WTC11 (cell line): ENCODE measurements around the gene AQP2. TPM values are rescaled to one million over a fixed set of nuclear protein-coding genes. Genes with fewer than 3 reads are reported as not detected.

Source experiments
- ATAC-seq: fragments of 200-7000 bp; cut with Tn5 transposase; 2 replicates; pipeline ENCODE4 v1.10.0; 2021; ENCODE audit warnings: mild to moderate bottlenecking, moderate library complexity
- CTCF ChIA-PET: fragments of 300-600 bp; sonication (Branson Sonifier 250); formaldehyde crosslinking; loops from one replicate; lab custom pipeline; 2021; ENCODE audit warnings: antibody characterized with exemption; lab: Charles Lee
- POLR2A ChIA-PET: fragments of 350-600 bp; sonication (Branson Sonifier 250); formaldehyde crosslinking; loops from one replicate; lab custom pipeline; 2021; ENCODE audit warnings: antibody characterized with exemption; lab: Charles Lee
- DNase-seq: peaks from one replicate; pipeline ENCODE4 v3.0.0; 2021; ENCODE audit warnings: low spot score
- H3K27ac Mint-ChIP-seq: 2 replicates; pipeline ENCODE4 v1.8.0; 2021; ENCODE audit warnings: mixed read lengths
- H3K27me3 Mint-ChIP-seq: 2 replicates; pipeline ENCODE4 v1.8.0; 2021; ENCODE audit warnings: low read depth, mild to moderate bottlenecking, moderate library complexity, mixed read lengths
- H3K36me3 Mint-ChIP-seq: 2 replicates; pipeline ENCODE4 v1.8.0; 2021; ENCODE audit warnings: mixed read lengths
- H3K4me1 Mint-ChIP-seq: 2 replicates; pipeline ENCODE4 v1.8.0; 2022; ENCODE audit warnings: mixed read lengths
- H3K4me3 Mint-ChIP-seq: 2 replicates; pipeline ENCODE4 v1.8.0; 2021; ENCODE audit warnings: mild to moderate bottlenecking, moderate library complexity, mixed read lengths
- H3K9me3 Mint-ChIP-seq: 2 replicates; pipeline ENCODE4 v1.8.0; 2021; ENCODE audit warnings: mixed read lengths
- EMX1 ChIP-seq: fragments of 250-450 bp; sonication (Bioruptor Pico); IDR thresholded peaks from 2 replicates; pipeline ENCODE4 v1.8.0; 2021; ENCODE audit warnings: mild to moderate bottlenecking
- ESRRA ChIP-seq: sonication (generic); formaldehyde crosslinking; IDR thresholded peaks from 2 replicates; pipeline ENCODE4 v1.8.1; 2022; ENCODE audit warnings: mild to moderate bottlenecking, missing genetic modification reagents, borderline replicate concordance
- FOXP1 ChIP-seq: sonication (generic); formaldehyde crosslinking; IDR thresholded peaks from 2 replicates; pipeline ENCODE4 v1.8.0; 2022; ENCODE audit warnings: missing genetic modification reagents, mild to moderate bottlenecking, moderate library complexity, borderline replicate concordance
- GABPB1 ChIP-seq: sonication (generic); formaldehyde crosslinking; IDR thresholded peaks from 2 replicates; pipeline ENCODE4 v1.8.1; 2023; ENCODE audit warnings: mild to moderate bottlenecking, missing genetic modification reagents
- IRF2 ChIP-seq: sonication (generic); formaldehyde crosslinking; IDR thresholded peaks from 2 replicates; pipeline ENCODE4 v1.8.0; 2022; ENCODE audit warnings: low read depth, missing genetic modification reagents, borderline replicate concordance
- JUN ChIP-seq: sonication (generic); formaldehyde crosslinking; IDR thresholded peaks from 2 replicates; pipeline ENCODE4 v1.8.0; 2023; ENCODE audit warnings: mild to moderate bottlenecking, missing genetic modification reagents
- SP1 ChIP-seq: sonication (generic); formaldehyde crosslinking; conservative IDR thresholded peaks from 2 replicates; pipeline ENCODE4 v1.8.1; 2022; ENCODE audit warnings: missing genetic modification reagents
- TEAD1 ChIP-seq: sonication (generic); formaldehyde crosslinking; IDR thresholded peaks from 2 replicates; pipeline ENCODE4 v1.8.0; 2022; ENCODE audit warnings: mild to moderate bottlenecking, missing genetic modification reagents
- ZNF317 ChIP-seq: sonication (generic); formaldehyde crosslinking; IDR thresholded peaks from 2 replicates; pipeline ENCODE4 v1.8.1; 2023; ENCODE audit warnings: low read depth, mild to moderate bottlenecking, moderate library complexity, missing genetic modification reagents, borderline replicate concordance
- total RNA-seq: library from RNA; stranded (reverse); gene quantifications from 3 replicates; pipeline ENCODE4 v1.2.3, GENCODE V29; 2021
- TF ChIP-seq, protein P1 (sequence below): fragments of 250-450 bp; sonication (Bioruptor Pico); IDR thresholded peaks from 2 replicates; pipeline ENCODE4 v1.9.0; 2021; ENCODE audit warnings: moderate library complexity, mild to moderate bottlenecking, inconsistent platforms, borderline replicate concordance
- TF ChIP-seq, protein P2 (sequence below): sonication (generic); formaldehyde crosslinking; IDR thresholded peaks from 2 replicates; pipeline ENCODE4 v1.8.0; 2022; ENCODE audit warnings: missing genetic modification reagents
- TF ChIP-seq, protein P3 (sequence below): sonication (generic); formaldehyde crosslinking; IDR thresholded peaks from 2 replicates; pipeline ENCODE4 v1.8.1; 2023; ENCODE audit warnings: mild to moderate bottlenecking, missing genetic modification reagents, moderate library complexity
- TF ChIP-seq, protein P4 (sequence below): fragments of 250-450 bp; sonication (Bioruptor Pico); IDR thresholded peaks from 2 replicates; pipeline ENCODE4 v1.9.0; 2021; ENCODE audit warnings: mild to moderate bottlenecking, borderline replicate concordance
- TF ChIP-seq, protein P5 (sequence below): sonication (generic); formaldehyde crosslinking; IDR thresholded peaks from 2 replicates; pipeline ENCODE4 v1.8.0; 2022; ENCODE audit warnings: mild to moderate bottlenecking, missing genetic modification reagents
- TF ChIP-seq, protein P6 (sequence below): sonication (generic); formaldehyde crosslinking; IDR thresholded peaks from 2 replicates; pipeline ENCODE4 v1.8.0; 2023; ENCODE audit warnings: mild to moderate bottlenecking, missing genetic modification reagents

AQP2 gene
- total RNA-seq, 1 experiment from 2014 or later: not detected

DNA sequence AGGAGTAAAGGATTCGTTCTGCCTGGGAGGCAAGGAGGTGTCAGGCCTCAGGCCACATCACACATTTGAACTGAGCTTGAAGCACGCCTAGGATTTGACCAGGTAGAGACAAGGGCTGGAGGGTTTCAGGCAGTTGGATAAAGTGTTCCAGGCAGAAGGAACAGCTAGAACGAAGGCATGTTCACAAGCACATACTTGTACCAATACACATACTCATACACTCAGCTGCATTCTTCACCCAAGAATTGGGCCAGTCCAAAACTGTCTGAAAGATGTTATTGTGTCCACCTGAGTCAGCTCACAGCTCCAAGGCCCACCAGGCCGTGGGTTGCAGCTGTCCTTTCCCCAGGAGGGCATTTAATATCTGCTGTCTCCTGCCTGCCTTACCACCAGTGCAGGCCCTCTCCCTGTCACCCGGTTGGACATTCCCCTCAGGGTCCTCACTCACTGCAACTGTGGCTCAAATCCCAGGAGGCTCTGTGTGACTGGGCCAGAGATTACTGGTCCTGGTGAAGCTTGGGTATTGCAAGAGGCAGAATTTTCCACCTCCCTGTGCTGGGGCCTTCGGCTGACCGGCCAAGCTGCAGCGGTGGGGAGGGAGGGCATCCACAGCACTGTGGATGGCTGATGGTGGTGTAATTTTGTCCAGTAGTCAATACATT, 12.8 kb upstream of the AQP2 start:
- Mint-ChIP-seq H3K9me3 (no peaks in the 10 kb centered on the region), H3K4me1 (peaks cover 16% of the 10 kb centered on the region), H3K36me3 (no peaks in the 10 kb centered on the region), H3K27me3 (no peaks in the 10 kb centered on the region; the same call in 1 of the 2 replicates), H3K4me3 (no peak overlapping the region), H3K27ac (peak overlapping the region; percentile 66; the same call in 1 of the 2 replicates)
- ATAC-seq: no peak
- POLR2A ChIA-PET: no interaction called here
- CTCF ChIA-PET: interaction anchor here (0.6 to 4.6 kb wide), 5 partner anchors 8 to 73 kb away, joined by 3 to 30 read pairs (median 8); no protein-coding TSS in a partner anchor
- TF ChIP-seq, protein P1, sequence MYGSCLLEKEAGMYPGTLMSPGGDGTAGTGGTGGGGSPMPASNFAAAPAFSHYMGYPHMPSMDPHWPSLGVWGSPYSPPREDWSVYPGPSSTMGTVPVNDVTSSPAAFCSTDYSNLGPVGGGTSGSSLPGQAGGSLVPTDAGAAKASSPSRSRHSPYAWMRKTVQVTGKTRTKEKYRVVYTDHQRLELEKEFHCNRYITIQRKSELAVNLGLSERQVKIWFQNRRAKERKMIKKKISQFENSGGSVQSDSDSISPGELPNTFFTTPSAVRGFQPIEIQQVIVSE: no peak
- TF ChIP-seq TEAD1 (CRISPR knock-in tag) (no peak), GABPB1 (CRISPR knock-in tag) (no peak), SP1 (CRISPR knock-in tag) (no peak), JUN (no peak), FOXP1 (CRISPR knock-in tag) (no peak), EMX1 (CRISPR knock-in tag) (no peak)
- TF ChIP-seq, protein P2, sequence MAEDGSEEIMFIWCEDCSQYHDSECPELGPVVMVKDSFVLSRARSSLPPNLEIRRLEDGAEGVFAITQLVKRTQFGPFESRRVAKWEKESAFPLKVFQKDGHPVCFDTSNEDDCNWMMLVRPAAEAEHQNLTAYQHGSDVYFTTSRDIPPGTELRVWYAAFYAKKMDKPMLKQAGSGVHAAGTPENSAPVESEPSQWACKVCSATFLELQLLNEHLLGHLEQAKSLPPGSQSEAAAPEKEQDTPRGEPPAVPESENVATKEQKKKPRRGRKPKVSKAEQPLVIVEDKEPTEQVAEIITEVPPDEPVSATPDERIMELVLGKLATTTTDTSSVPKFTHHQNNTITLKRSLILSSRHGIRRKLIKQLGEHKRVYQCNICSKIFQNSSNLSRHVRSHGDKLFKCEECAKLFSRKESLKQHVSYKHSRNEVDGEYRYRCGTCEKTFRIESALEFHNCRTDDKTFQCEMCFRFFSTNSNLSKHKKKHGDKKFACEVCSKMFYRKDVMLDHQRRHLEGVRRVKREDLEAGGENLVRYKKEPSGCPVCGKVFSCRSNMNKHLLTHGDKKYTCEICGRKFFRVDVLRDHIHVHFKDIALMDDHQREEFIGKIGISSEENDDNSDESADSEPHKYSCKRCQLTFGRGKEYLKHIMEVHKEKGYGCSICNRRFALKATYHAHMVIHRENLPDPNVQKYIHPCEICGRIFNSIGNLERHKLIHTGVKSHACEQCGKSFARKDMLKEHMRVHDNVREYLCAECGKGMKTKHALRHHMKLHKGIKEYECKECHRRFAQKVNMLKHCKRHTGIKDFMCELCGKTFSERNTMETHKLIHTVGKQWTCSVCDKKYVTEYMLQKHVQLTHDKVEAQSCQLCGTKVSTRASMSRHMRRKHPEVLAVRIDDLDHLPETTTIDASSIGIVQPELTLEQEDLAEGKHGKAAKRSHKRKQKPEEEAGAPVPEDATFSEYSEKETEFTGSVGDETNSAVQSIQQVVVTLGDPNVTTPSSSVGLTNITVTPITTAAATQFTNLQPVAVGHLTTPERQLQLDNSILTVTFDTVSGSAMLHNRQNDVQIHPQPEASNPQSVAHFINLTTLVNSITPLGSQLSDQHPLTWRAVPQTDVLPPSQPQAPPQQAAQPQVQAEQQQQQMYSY: no peak
- TF ChIP-seq, protein P3, sequence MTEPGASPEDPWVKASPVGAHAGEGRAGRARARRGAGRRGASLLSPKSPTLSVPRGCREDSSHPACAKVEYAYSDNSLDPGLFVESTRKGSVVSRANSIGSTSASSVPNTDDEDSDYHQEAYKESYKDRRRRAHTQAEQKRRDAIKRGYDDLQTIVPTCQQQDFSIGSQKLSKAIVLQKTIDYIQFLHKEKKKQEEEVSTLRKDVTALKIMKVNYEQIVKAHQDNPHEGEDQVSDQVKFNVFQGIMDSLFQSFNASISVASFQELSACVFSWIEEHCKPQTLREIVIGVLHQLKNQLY: no peak
- DNase-seq: no peak

DNA sequence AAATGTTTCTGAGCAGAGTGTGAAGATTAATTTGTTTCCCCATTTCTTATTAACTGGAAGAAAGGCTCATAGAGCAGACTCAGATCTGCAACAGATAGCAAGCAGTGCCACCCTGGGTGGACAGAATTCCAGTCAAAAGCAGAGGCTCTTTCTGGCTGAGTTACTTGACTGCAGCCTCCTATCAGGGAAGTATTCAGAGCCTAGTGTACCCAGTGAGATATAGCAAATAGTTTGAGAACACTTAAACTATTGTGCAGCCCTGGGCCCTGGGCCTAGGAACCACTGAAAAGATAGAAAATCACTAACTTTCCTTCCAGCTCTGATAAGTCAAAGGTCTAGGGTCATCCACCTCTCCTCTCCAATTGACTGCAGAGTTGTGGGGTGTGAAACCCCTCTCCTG, 11.2 kb upstream of the AQP2 start:
- no peak for TF ChIP-seq IRF2 (CRISPR knock-in tag)
- TF ChIP-seq, protein P4, sequence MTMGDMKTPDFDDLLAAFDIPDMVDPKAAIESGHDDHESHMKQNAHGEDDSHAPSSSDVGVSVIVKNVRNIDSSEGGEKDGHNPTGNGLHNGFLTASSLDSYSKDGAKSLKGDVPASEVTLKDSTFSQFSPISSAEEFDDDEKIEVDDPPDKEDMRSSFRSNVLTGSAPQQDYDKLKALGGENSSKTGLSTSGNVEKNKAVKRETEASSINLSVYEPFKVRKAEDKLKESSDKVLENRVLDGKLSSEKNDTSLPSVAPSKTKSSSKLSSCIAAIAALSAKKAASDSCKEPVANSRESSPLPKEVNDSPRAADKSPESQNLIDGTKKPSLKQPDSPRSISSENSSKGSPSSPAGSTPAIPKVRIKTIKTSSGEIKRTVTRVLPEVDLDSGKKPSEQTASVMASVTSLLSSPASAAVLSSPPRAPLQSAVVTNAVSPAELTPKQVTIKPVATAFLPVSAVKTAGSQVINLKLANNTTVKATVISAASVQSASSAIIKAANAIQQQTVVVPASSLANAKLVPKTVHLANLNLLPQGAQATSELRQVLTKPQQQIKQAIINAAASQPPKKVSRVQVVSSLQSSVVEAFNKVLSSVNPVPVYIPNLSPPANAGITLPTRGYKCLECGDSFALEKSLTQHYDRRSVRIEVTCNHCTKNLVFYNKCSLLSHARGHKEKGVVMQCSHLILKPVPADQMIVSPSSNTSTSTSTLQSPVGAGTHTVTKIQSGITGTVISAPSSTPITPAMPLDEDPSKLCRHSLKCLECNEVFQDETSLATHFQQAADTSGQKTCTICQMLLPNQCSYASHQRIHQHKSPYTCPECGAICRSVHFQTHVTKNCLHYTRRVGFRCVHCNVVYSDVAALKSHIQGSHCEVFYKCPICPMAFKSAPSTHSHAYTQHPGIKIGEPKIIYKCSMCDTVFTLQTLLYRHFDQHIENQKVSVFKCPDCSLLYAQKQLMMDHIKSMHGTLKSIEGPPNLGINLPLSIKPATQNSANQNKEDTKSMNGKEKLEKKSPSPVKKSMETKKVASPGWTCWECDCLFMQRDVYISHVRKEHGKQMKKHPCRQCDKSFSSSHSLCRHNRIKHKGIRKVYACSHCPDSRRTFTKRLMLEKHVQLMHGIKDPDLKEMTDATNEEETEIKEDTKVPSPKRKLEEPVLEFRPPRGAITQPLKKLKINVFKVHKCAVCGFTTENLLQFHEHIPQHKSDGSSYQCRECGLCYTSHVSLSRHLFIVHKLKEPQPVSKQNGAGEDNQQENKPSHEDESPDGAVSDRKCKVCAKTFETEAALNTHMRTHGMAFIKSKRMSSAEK (CRISPR knock-in tag): no peak
- TF ChIP-seq, protein P5, sequence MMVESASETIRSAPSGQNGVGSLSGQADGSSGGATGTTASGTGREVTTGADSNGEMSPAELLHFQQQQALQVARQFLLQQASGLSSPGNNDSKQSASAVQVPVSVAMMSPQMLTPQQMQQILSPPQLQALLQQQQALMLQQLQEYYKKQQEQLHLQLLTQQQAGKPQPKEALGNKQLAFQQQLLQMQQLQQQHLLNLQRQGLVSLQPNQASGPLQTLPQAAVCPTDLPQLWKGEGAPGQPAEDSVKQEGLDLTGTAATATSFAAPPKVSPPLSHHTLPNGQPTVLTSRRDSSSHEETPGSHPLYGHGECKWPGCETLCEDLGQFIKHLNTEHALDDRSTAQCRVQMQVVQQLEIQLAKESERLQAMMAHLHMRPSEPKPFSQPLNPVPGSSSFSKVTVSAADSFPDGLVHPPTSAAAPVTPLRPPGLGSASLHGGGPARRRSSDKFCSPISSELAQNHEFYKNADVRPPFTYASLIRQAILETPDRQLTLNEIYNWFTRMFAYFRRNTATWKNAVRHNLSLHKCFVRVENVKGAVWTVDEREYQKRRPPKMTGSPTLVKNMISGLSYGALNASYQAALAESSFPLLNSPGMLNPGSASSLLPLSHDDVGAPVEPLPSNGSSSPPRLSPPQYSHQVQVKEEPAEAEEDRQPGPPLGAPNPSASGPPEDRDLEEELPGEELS: no peak
- TF ChIP-seq GABPB1 (CRISPR knock-in tag): no peak
- TF ChIP-seq, protein P3: no peak
- TF ChIP-seq EMX1 (CRISPR knock-in tag): no peak
- TF ChIP-seq ZNF317 (CRISPR knock-in tag): no peak
- TF ChIP-seq, protein P6, sequence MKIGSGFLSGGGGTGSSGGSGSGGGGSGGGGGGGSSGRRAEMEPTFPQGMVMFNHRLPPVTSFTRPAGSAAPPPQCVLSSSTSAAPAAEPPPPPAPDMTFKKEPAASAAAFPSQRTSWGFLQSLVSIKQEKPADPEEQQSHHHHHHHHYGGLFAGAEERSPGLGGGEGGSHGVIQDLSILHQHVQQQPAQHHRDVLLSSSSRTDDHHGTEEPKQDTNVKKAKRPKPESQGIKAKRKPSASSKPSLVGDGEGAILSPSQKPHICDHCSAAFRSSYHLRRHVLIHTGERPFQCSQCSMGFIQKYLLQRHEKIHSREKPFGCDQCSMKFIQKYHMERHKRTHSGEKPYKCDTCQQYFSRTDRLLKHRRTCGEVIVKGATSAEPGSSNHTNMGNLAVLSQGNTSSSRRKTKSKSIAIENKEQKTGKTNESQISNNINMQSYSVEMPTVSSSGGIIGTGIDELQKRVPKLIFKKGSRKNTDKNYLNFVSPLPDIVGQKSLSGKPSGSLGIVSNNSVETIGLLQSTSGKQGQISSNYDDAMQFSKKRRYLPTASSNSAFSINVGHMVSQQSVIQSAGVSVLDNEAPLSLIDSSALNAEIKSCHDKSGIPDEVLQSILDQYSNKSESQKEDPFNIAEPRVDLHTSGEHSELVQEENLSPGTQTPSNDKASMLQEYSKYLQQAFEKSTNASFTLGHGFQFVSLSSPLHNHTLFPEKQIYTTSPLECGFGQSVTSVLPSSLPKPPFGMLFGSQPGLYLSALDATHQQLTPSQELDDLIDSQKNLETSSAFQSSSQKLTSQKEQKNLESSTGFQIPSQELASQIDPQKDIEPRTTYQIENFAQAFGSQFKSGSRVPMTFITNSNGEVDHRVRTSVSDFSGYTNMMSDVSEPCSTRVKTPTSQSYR (CRISPR knock-in tag): no peak
- TF ChIP-seq ESRRA (CRISPR knock-in tag): no peak
- TF ChIP-seq, all 79 proteins: peak for 0
- DNase-seq (no peak), ATAC-seq (no peak)
- H3K27me3 Mint-ChIP-seq: no peaks in the 10 kb centered on the region; the same call in 1 of the 2 replicates
- CTCF ChIA-PET: interaction anchor here (0.6 to 1.9 kb wide), 3 partner anchors 29 to 117 kb away, joined by 3 to 9 read pairs (median 3); no protein-coding TSS in a partner anchor
- no peaks in the 10 kb centered on the region for H3K36me3 Mint-ChIP-seq
- peaks cover 16% of the 10 kb centered on the region for H3K4me1 Mint-ChIP-seq
- H3K27ac Mint-ChIP-seq: no peak overlapping the region
- POLR2A ChIA-PET: interaction anchor here (0.7 kb wide), 1 partner anchor 77 kb away, joined by 5 read pairs; no protein-coding TSS in a partner anchor
- H3K4me3 Mint-ChIP-seq: no peak overlapping the region
- H3K9me3 Mint-ChIP-seq: no peaks in the 10 kb centered on the region
